ENCODE results near the gene NLRP3.
A peak's percentile ranks its signal among the peaks of the same experiment; 100 is the strongest.
"Not testable (repeated sequence)": the region's sequence is repeated elsewhere in the genome, so short reads cannot be mapped to it uniquely, and the experiment has no call there.

The NLRP3 gene

DNA sequence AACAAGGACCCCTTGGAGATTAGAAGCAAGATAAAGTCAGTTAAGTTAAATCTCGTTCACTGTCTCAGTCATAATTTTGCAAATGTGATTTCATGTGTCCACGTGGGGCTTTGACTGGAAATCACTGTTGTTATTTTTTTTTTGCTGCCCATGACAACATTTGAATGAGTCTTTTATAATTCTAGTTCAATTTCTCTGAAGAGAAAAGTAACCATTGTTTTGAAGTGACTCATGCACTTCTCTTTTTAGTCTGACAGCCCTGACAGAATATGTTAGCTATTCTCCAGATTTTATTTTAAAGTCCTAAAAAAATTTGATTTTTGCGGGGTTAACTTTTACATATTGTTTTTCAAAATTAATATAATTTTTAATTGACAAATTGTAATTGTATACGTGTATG, 30.7 kb upstream of the NLRP3 start:
- no peaks in the 10 kb centered on the region for H3K36me3 Mint-ChIP-seq (ENCODE audit: low read depth)
- H3K4me1 Mint-ChIP-seq (ENCODE audit: low read depth): peaks cover 23% of the 10 kb centered on the region
- H3K27me3 Mint-ChIP-seq: no peaks in the 10 kb centered on the region
- peaks cover 12% of the 10 kb centered on the region for H3K9me3 Mint-ChIP-seq
- no peak overlapping the region for H3K4me3 Mint-ChIP-seq
- H3K27ac Mint-ChIP-seq: no peak overlapping the region

DNA sequence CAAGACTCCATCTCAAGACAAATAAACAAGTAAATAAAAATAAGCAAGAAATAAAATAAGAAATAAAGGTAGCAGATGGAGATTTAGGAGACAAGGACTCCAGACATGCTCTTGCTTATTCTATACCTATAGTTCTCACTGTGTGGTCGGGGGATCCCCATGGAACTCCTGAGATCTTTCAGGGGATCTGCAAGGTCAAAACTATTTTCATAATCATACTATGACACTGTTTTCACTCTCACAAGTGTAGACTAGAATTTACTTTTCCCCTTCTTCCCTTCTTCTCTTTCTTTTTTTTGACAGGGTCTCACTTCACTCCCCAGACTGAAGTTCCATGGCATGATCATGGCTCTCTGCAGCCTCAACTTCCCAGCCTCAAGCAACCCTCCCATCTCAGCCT, 29.8 kb upstream of the NLRP3 start:
- peaks cover 27% of the 10 kb centered on the region for H3K4me1 Mint-ChIP-seq (ENCODE audit: low read depth)
- no peaks in the 10 kb centered on the region for H3K36me3 Mint-ChIP-seq (ENCODE audit: low read depth)
- H3K27ac Mint-ChIP-seq: no peak overlapping the region
- H3K4me3 Mint-ChIP-seq: peak overlapping the region; percentile 14
- H3K9me3 Mint-ChIP-seq: peaks cover 12% of the 10 kb centered on the region
- H3K27me3 Mint-ChIP-seq: no peaks in the 10 kb centered on the region

DNA sequence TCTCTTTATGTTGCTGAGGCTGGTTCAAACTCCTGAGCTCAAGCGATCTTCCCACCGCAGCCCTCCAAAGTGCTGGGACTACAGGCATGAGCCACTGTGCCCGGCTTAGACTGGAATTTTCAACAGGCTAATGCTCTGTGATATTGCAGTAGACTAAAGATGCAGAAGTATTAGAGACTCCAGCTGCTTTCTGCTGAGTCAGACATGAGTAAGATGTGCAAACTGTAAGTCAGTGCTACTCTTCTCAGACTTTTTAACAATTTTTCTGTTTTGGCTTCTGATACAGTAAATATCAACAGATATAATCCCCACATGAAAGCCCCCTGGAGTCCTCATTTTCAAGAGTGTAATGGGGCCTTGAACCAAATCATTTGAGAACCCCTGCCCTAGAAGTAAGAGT, 29.3 kb upstream of the NLRP3 start:
- Mint-ChIP-seq H3K27me3 (no peaks in the 10 kb centered on the region), H3K9me3 (peaks cover 12% of the 10 kb centered on the region), H3K4me3 (no peak overlapping the region), H3K27ac (no peak overlapping the region), H3K36me3 (ENCODE audit: low read depth) (no peaks in the 10 kb centered on the region), H3K4me1 (ENCODE audit: low read depth) (peaks cover 27% of the 10 kb centered on the region)

DNA sequence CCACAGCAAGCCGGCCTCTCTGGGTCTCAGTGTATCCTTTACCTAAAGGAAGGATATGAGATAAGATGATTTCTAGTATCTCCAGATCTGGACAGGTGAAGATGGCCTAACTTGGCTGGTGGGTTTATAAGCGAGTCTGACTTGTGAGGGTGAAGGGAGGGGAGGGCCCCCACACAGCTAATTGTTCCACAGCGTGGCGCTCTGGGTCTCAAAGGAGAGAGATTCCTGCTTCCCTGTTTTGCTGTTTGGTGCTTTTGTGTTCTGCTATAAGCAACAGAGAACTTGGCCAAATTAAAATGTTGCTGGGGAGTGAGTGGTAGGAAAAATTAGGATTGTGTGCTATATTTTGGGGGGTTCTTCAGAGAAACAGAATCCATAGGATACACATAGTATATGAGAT, 28.9 kb upstream of the NLRP3 start:
- Mint-ChIP-seq H3K36me3 (ENCODE audit: low read depth) (no peaks in the 10 kb centered on the region), H3K4me1 (ENCODE audit: low read depth) (peaks cover 27% of the 10 kb centered on the region), H3K27ac (no peak overlapping the region), H3K9me3 (peaks cover 12% of the 10 kb centered on the region), H3K4me3 (no peak overlapping the region), H3K27me3 (no peaks in the 10 kb centered on the region)

DNA sequence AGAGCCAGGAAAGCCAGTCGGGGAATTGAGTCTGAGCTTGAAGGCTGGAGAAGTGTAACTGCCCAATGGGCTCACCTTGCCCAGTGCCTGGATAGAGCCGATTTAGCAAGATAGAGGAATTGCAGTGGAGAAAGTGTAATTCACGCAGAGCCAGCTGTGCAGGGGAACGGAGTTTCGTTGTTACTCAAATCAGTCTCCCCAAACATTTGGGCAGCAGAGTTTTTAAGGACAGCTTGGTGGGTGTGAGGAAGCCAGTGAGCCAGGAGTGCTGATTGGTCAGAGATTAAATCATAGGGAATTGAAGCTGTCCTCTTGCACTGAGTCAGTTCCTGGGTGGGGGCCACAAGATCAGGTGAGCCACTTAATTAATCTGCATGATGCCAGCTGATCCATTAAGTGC, 28.4 kb upstream of the NLRP3 start:
- no peak overlapping the region for H3K4me3 Mint-ChIP-seq
- H3K36me3 Mint-ChIP-seq (ENCODE audit: low read depth): no peaks in the 10 kb centered on the region
- H3K27ac Mint-ChIP-seq: no peak overlapping the region
- no peaks in the 10 kb centered on the region for H3K27me3 Mint-ChIP-seq
- peaks cover 12% of the 10 kb centered on the region for H3K9me3 Mint-ChIP-seq
- H3K4me1 Mint-ChIP-seq (ENCODE audit: low read depth): peaks cover 27% of the 10 kb centered on the region

DNA sequence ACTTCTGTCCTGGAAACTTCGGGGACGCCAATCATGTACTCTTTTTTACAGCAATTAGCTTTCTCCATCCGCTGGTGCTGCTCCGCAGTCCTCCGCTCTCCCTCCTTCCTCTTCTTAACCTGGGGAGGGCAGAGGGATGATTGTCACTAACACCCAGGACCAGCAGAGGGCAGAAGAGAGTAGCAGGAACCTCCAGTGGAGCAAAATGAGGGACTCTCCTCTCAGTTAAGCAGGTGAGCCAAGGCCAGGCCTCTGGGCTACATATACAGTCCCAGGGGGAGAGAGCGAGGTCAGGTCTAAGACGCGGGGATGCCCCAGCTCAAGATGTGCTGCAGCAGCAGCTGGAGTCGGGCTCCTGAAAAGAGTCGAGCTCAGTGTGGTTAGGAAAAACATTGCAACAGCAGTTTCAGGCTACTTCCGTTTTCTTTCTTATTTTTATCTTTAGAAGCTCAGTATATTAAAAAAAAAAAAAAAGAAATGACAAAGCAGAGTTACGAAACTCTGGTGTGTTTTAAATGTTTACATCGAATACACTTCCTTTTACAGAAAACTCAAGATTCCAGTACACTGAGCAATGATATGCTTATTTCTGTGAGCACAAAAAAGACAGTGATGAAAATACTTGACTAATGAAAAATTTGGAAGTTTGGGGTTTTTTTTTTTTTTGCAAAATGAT, 25.7 kb upstream of the NLRP3 start:
- Mint-ChIP-seq H3K9me3 (no peaks in the 10 kb centered on the region), H3K27me3 (no peaks in the 10 kb centered on the region), H3K4me3 (peak overlapping the region; percentile 57), H3K4me1 (ENCODE audit: low read depth) (peaks cover 18% of the 10 kb centered on the region), H3K36me3 (ENCODE audit: low read depth) (no peaks in the 10 kb centered on the region), H3K27ac (peak overlapping the region; percentile 27)

- H3K36me3 Mint-ChIP-seq (ENCODE audit: low read depth): no peaks in the 10 kb centered on the region
- H3K27me3 Mint-ChIP-seq: no peaks in the 10 kb centered on the region
- H3K4me1 Mint-ChIP-seq (ENCODE audit: low read depth): peaks cover 16% of the 10 kb centered on the region
- no peak overlapping the region for H3K4me3 Mint-ChIP-seq
- H3K27ac Mint-ChIP-seq: no peak overlapping the region
- no peaks in the 10 kb centered on the region for H3K9me3 Mint-ChIP-seq
Measured at GRCh38 chr1:247390996-247391395, 25.0 kb upstream of the NLRP3 start.

DNA sequence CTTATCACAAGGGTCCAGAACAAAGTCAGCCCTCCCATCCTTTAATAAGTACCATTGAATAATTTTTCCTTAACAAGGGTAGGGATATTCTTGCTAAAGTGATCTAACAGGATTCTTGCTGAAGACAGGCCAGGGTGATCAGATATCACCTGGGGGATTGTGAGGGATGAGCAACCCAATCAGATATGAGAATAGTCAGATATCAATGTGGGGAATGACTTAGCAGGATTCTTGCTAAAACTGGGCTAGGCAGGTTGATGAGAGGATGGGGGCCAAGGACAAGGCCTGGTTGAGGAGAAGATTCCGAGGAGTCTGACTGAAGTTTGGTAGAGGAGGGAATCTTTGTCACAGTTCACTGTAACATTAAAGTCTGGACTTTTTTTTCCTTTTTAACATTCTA, 23.9 kb upstream of the NLRP3 start:
- Mint-ChIP-seq H3K9me3 (no peaks in the 10 kb centered on the region), H3K4me3 (no peak overlapping the region), H3K4me1 (ENCODE audit: low read depth) (peaks cover 9% of the 10 kb centered on the region), H3K27me3 (no peaks in the 10 kb centered on the region), H3K27ac (no peak overlapping the region), H3K36me3 (ENCODE audit: low read depth) (no peaks in the 10 kb centered on the region)

GRCh38 chr1:247395075-247395474, 20.9 kb upstream of the NLRP3 start:
- not testable (repeated sequence) for H3K9me3 Mint-ChIP-seq; H3K4me3 Mint-ChIP-seq; H3K27ac Mint-ChIP-seq; H3K4me1 Mint-ChIP-seq (ENCODE audit: low read depth); H3K36me3 Mint-ChIP-seq (ENCODE audit: low read depth)
- H3K27me3 Mint-ChIP-seq: peaks cover 11% of the 10 kb centered on the region

- H3K36me3 Mint-ChIP-seq (ENCODE audit: low read depth): no peaks in the 10 kb centered on the region
- no peak overlapping the region for H3K4me3 Mint-ChIP-seq
- H3K4me1 Mint-ChIP-seq (ENCODE audit: low read depth): no peaks in the 10 kb centered on the region
- no peak overlapping the region for H3K27ac Mint-ChIP-seq
- H3K9me3 Mint-ChIP-seq: no peaks in the 10 kb centered on the region
- peaks cover 13% of the 10 kb centered on the region for H3K27me3 Mint-ChIP-seq
Measured at GRCh38 chr1:247400685-247401084, 15.3 kb upstream of the NLRP3 start.

- Mint-ChIP-seq H3K4me1 (ENCODE audit: low read depth) (peaks cover 2% of the 10 kb centered on the region), H3K36me3 (ENCODE audit: low read depth) (no peaks in the 10 kb centered on the region), H3K4me3 (no peak overlapping the region), H3K9me3 (no peaks in the 10 kb centered on the region), H3K27ac (no peak overlapping the region), H3K27me3 (peaks cover 13% of the 10 kb centered on the region)
Measured at GRCh38 chr1:247401310-247402119, 14.5 kb upstream of the NLRP3 start.

GRCh38 chr1:247402120-247402675, 13.8 kb upstream of the NLRP3 start:
- H3K4me1 Mint-ChIP-seq (ENCODE audit: low read depth): peaks cover 8% of the 10 kb centered on the region
- H3K4me3 Mint-ChIP-seq: no peak overlapping the region
- H3K27me3 Mint-ChIP-seq: peaks cover 13% of the 10 kb centered on the region
- no peaks in the 10 kb centered on the region for H3K36me3 Mint-ChIP-seq (ENCODE audit: low read depth)
- H3K27ac Mint-ChIP-seq: no peak overlapping the region
- H3K9me3 Mint-ChIP-seq: no peaks in the 10 kb centered on the region

- Mint-ChIP-seq H3K4me3 (no peak overlapping the region), H3K27ac (peak overlapping the region; percentile 10), H3K27me3 (no peaks in the 10 kb centered on the region), H3K36me3 (ENCODE audit: low read depth) (no peaks in the 10 kb centered on the region), H3K9me3 (no peaks in the 10 kb centered on the region), H3K4me1 (ENCODE audit: low read depth) (peaks cover 46% of the 10 kb centered on the region)
Measured at GRCh38 chr1:247406014-247406656, 9.8 kb upstream of the NLRP3 start.

DNA sequence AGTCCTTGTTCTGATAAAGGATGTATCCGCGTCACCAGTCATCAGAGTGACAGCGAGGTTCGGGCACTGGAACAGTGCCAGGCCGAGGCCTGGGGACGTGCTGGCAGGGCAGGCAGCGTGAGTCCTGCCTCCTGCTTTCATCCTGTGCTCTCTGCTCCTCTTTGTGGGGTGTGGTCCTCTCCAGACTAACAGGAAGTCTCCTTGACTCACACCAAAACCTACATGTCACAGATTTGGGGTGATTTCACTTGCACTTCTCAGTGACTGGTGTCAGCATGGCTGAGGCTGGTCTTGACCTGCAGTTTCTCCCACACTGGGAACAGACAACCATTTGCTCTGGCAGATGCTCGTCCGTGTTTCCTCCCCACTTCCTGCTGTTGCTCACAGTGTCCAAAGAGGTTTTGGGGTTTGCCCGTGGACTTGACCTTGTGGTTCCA, 8.8 kb upstream of the NLRP3 start:
- H3K27me3 Mint-ChIP-seq: no peaks in the 10 kb centered on the region
- peak overlapping the region; percentile 34 for H3K4me3 Mint-ChIP-seq
- peaks cover 49% of the 10 kb centered on the region for H3K4me1 Mint-ChIP-seq (ENCODE audit: low read depth)
- no peaks in the 10 kb centered on the region for H3K9me3 Mint-ChIP-seq
- peak overlapping the region; percentile 63 for H3K27ac Mint-ChIP-seq
- H3K36me3 Mint-ChIP-seq (ENCODE audit: low read depth): no peaks in the 10 kb centered on the region

DNA sequence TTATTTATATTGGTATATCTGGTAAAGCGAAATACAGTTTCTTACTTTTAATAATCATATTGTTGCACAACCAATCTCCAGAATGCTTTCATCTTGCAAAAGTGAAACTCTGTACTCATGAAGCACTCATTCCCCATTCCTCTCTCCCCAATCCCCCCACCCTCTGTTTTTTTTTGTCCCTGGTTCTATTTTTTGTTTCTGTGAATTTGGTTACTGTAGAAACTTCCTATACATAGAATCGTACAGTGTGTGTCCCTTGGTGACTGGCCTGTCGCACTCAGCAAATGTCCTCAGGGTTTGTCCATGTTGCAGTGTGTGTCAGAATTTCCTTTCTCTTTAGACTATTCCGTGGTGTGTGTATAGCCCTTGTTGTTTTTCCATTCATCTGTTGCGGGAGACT, 7.9 kb upstream of the NLRP3 start:
- H3K36me3 Mint-ChIP-seq (ENCODE audit: low read depth): no peaks in the 10 kb centered on the region
- H3K9me3 Mint-ChIP-seq: no peaks in the 10 kb centered on the region
- H3K4me1 Mint-ChIP-seq (ENCODE audit: low read depth): peaks cover 49% of the 10 kb centered on the region
- no peaks in the 10 kb centered on the region for H3K27me3 Mint-ChIP-seq
- H3K27ac Mint-ChIP-seq: peak overlapping the region; percentile 83
- peak overlapping the region; percentile 40 for H3K4me3 Mint-ChIP-seq

All from stimulated activated naive CD8-positive, alpha-beta T cell treated with anti-CD3 and anti-CD28 coated beads, Interleukin-15, Interleukin-2, amounts not matched to agents 100 ng/mL and 50 ng/mL, for 24 hours (primary cell).